AG09309 (cell line): ENCODE data around the gene ADCY1.

Experiments
- DNase-seq: peaks from one replicate; pipeline ENCODE4 v3.0.0-alpha.2; 2010; ENCODE audit warnings: low read depth
- H3K4me3 ChIP-seq: 2 replicates; pipeline ENCODE4 v1.5.1; 2011; ENCODE audit warnings: mild to moderate bottlenecking, low read depth, low read length, moderate library complexity; ENCODE audit not compliant: control insufficient read depth
- CTCF ChIP-seq: IDR thresholded peaks from 2 replicates; pipeline ENCODE4 v1.5.1; 2011; ENCODE audit warnings: mild to moderate bottlenecking, low read depth, low read length, inconsistent platforms; ENCODE audit not compliant: insufficient read depth, control insufficient read depth; ENCODE audit errors: missing control alignments

ADCY1 gene

GRCh38 chr7:45685619-45686240 is 111.6 kb downstream of the ADCY1 start:
- no peak for TF ChIP-seq CTCF
- DNase-seq = no peak

GRCh38 chr7:45686441-45687184 is 112.4 kb downstream of the ADCY1 start:
- TF ChIP-seq CTCF = no peak
- DNase-seq = no peak
- H3K4me3 ChIP-seq = no peak overlapping the region

More at GRCh38 chr7:45685619-45686240, 111.6 kb downstream of the ADCY1 start:
- no peak overlapping the region for H3K4me3 ChIP-seq

- H3K4me3 ChIP-seq = no peak overlapping the region
- DNase-seq = no peak
- TF ChIP-seq CTCF = no peak
Observed at GRCh38 chr7:45687185-45687560, 113.0 kb downstream of the ADCY1 start.

GRCh38 chr7:45687721-45688120 is 113.6 kb downstream of the ADCY1 start:
- no peak for TF ChIP-seq CTCF
- DNase-seq = no peak
- no peak overlapping the region for H3K4me3 ChIP-seq

- H3K4me3 ChIP-seq = no peak overlapping the region
- no peak for DNase-seq
- TF ChIP-seq CTCF = no peak
Observed at GRCh38 chr7:45688382-45688781, 114.2 kb downstream of the ADCY1 start.

GRCh38 chr7:45689011-45689796 is 115.0 kb downstream of the ADCY1 start:
- H3K4me3 ChIP-seq = no peak overlapping the region
- TF ChIP-seq CTCF = no peak
- DNase-seq = peak; percentile 34
